Keratinocyte (primary cell): ENCODE results near the gene FAF1. TPM values are rescaled to one million over a fixed set of nuclear protein-coding genes. Genes with fewer than 3 reads are reported as not detected.

Experiments used
- DNase-seq: peaks from one replicate; pipeline ENCODE4 v3.0.0-alpha.2; 2011; ENCODE audit warnings: low read depth, missing footprints, low spot score
- FAIRE-seq: peaks from 2 replicates; lab custom pipeline; 2011; peaks lifted over from hg19 to GRCh38; lab: Jason Lieb, UNC
- H2AFZ ChIP-seq: 2 replicates; pipeline ENCODE4 v1.6.0; 2012; ENCODE audit warnings: low read length, control low read depth, inconsistent platforms; ENCODE audit not compliant: control insufficient read depth
- H3K27ac ChIP-seq: 2 replicates; pipeline ENCODE4 v1.5.1; 2011; ENCODE audit warnings: low read length; ENCODE audit not compliant: control insufficient read depth, insufficient read depth
- H3K27me3 ChIP-seq: 3 replicates; pipeline ENCODE4 v1.6.0; 2011; ENCODE audit warnings: low read length; ENCODE audit not compliant: control insufficient read depth, insufficient read depth; ENCODE audit errors: extremely low read depth
- H3K36me3 ChIP-seq, 2 experiments: 2 replicates in 1 of 2; 3 replicates in 1 of 2; pipeline ENCODE4 v1.5.1; 2011; ENCODE audit warnings: low read length in 2 of 2, mild to moderate bottlenecking in 1 of 2; ENCODE audit not compliant: control insufficient read depth in 2 of 2, insufficient read depth in 2 of 2; ENCODE audit errors: extremely low read depth in 1 of 2
- H3K4me1 ChIP-seq: 3 replicates; pipeline ENCODE4 v1.5.1; 2011; ENCODE audit warnings: low read length; ENCODE audit not compliant: control insufficient read depth, insufficient read depth; ENCODE audit errors: extremely low read depth
- H3K4me2 ChIP-seq: 3 replicates; pipeline ENCODE4 v1.6.0; 2011; ENCODE audit warnings: low read depth, low read length; ENCODE audit not compliant: control insufficient read depth, insufficient read depth; ENCODE audit errors: extremely low read depth
- H3K4me3 ChIP-seq, 3 experiments: fragments of 200-600 bp in 1 of 3; sonication (generic) in 1 of 3; 2 replicates in 2 of 3; 3 replicates in 1 of 3; pipeline ENCODE4 v1.5.1; 2011 to 2016; ENCODE audit warnings: low read length in 3 of 3, mild to moderate bottlenecking in 3 of 3, control low read depth in 2 of 3, inconsistent platforms in 1 of 3, low read depth in 1 of 3, mixed read lengths in 1 of 3, mixed run types in 1 of 3, moderate library complexity in 1 of 3; ENCODE audit not compliant: control insufficient read depth in 2 of 3, insufficient read depth in 2 of 3; ENCODE audit errors: extremely low read depth in 1 of 3
- H3K79me2 ChIP-seq: 2 replicates; pipeline ENCODE4 v1.6.0; 2012; ENCODE audit warnings: low read length; ENCODE audit not compliant: control insufficient read depth, insufficient read depth
- H3K9ac ChIP-seq: 3 replicates; pipeline ENCODE4 v1.6.0; 2011; ENCODE audit warnings: low read length; ENCODE audit not compliant: control insufficient read depth, insufficient read depth; ENCODE audit errors: extremely low read depth
- H3K9me1 ChIP-seq: 3 replicates; pipeline ENCODE4 v1.6.0; 2011; ENCODE audit warnings: low read length; ENCODE audit not compliant: control insufficient read depth, insufficient read depth; ENCODE audit errors: extremely low read depth
- H3K9me3 ChIP-seq: 2 replicates; pipeline ENCODE4 v1.5.1; 2012; ENCODE audit warnings: low read depth, low read length; ENCODE audit not compliant: control insufficient read depth
- H4K20me1 ChIP-seq: 3 replicates; pipeline ENCODE4 v1.6.0; 2011; ENCODE audit warnings: low read length; ENCODE audit not compliant: control insufficient read depth, insufficient read depth; ENCODE audit errors: extremely low read depth
- CTCF ChIP-seq, 3 experiments: IDR thresholded peaks in 1 of 3; conservative IDR thresholded peaks in 1 of 3; optimal IDR thresholded peaks in 1 of 3; 2 replicates in 2 of 3; 3 replicates in 1 of 3; pipeline versions ENCODE3 to v1.5.1; 2011; ENCODE audit warnings: low read length in 3 of 3, mild to moderate bottlenecking in 3 of 3, moderate library complexity in 2 of 3, control low read depth in 1 of 3, inconsistent platforms in 1 of 3; ENCODE audit not compliant: insufficient read depth in 2 of 3; ENCODE audit errors: extremely low read depth in 1 of 3
- EZH2 ChIP-seq: IDR thresholded peaks from one replicate; pipeline ENCODE4 v1.6.1; 2012; ENCODE audit warnings: inconsistent platforms, mild to moderate bottlenecking, low read length, moderate library complexity
- dilution Hi-C: fragments of 300-500 bp; cut with MboI; formaldehyde crosslinking; loops from one replicate; pipeline ENCODE4 v1.7.0; 2020; ENCODE audit warnings: low sequenced_read_pairs; ENCODE audit not compliant: extremely low pct_ligation_motif_present
- polyA plus RNA-seq, 5 experiments: library from polyadenylated mRNA; depleted of rRNA in 3 of 5; stranded (reverse) in 3 of 5; stranded (forward) in 1 of 5; unstranded in 1 of 5; fragments of >200 nt; gene quantifications; 1 replicate in 1 of 5; 2 replicates in 3 of 5; 3 replicates in 1 of 5; pipeline versions ENCODE4 v1.2.1 to v1.2.3, GENCODE V29; 2011 to 2012; ENCODE audit warnings: missing spikeins in 2 of 5, low read depth in 1 of 5, low replicate concordance in 1 of 5

Gene FAF1
- polyA plus RNA-seq, 1 donor (not counting 4 experiments of a cell fraction or from before 2014, with no cell fraction given) = 33.1 TPM

GRCh38 chr1:50646526-50646925, 313.5 kb downstream of the FAF1 start:
- Histone ChIP-seq H3K4me2 (no peak overlapping the region), H4K20me1 (no peaks in the 10 kb centered on the region), H3K9me3 (no peaks in the 10 kb centered on the region), H3K27me3 (no peaks in the 10 kb centered on the region), H3K9me1 (no peaks in the 10 kb centered on the region), H3K9ac (no peak overlapping the region), H3K27ac (no peak overlapping the region), H3K79me2 (no peaks in the 10 kb centered on the region), H2AFZ (no peak overlapping the region), H3K36me3 (peaks cover 0 to 2% of the 10 kb centered on the region in 2 experiments), H3K4me3 (no peak overlapping the region), H3K4me1 (no peaks in the 10 kb centered on the region)
- DNase-seq = no peak
- dilution Hi-C loops = no loop called here
- TF ChIP-seq CTCF (optimal IDR thresholded peaks at IDR 0.05 in 1 of 3, IDR thresholded peaks at IDR 0.05 in 1 of 3, conservative IDR thresholded peaks at IDR 0.05 in 1 of 3; ENCODE audit: extremely low read depth in 1 of 3, insufficient read depth in 2 of 3, low read length in 3 of 3) (no peak), EZH2 (no peak)
- FAIRE-seq = no peak

GRCh38 chr1:50645139-50645538, 314.9 kb downstream of the FAF1 start:
- DNase-seq (no peak), FAIRE-seq (no peak)
- Histone ChIP-seq H4K20me1 (no peaks in the 10 kb centered on the region), H3K27me3 (no peaks in the 10 kb centered on the region), H3K27ac (no peak overlapping the region), H3K79me2 (no peaks in the 10 kb centered on the region), H3K9ac (no peak overlapping the region), H3K36me3 (peaks cover 0 to 2% of the 10 kb centered on the region in 2 experiments), H3K9me3 (no peaks in the 10 kb centered on the region), H2AFZ (no peak overlapping the region), H3K4me2 (no peak overlapping the region), H3K4me3 (no peak overlapping the region), H3K4me1 (no peaks in the 10 kb centered on the region), H3K9me1 (no peaks in the 10 kb centered on the region)
- TF ChIP-seq EZH2 (no peak), CTCF (optimal IDR thresholded peaks at IDR 0.05 in 1 of 3, IDR thresholded peaks at IDR 0.05 in 1 of 3, conservative IDR thresholded peaks at IDR 0.05 in 1 of 3; ENCODE audit: extremely low read depth in 1 of 3, insufficient read depth in 2 of 3, low read length in 3 of 3) (no peak)
- dilution Hi-C loops = no loop called here
